CD4-positive, alpha-beta T cell treated with Interleukin-1 beta for 1 hour (primary cell): ENCODE data around the gene SYCN.

Experiments used
- DNase-seq, 2 donors: peaks; one replicate each; pipeline ENCODE4 v3.0.0-alpha.2; 2020 to 2022

Gene SYCN

DNA sequence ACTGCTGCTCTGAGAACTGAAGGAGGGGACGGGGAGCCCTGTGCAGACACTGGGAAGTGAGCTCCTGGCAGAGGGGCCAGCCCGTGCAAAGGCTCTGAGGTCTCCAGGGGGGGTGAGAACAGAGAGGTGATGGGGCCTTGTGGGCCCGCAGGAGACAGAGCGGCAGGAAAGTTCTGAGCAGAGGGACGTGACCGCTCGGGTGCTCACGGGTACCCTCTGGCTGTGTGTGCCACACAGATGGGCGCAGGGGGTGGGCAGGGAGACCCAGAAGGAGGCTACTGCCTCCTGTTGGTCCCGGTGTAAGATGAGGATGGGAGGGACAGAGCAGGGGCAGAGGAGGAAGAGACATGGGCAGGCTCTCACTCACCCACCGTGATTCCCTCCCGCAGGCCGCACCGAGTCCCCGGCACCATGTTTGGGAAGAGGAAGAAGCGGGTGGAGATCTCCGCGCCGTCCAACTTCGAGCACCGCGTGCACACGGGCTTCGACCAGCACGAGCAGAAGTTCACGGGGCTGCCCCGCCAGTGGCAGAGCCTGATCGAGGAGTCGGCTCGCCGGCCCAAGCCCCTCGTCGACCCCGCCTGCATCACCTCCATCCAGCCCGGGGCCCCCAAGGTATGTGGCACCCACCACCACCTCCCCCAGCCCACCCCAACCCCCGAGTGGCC, 34.8 kb downstream of the SYCN start:
- DNase-seq: no peak

DNA sequence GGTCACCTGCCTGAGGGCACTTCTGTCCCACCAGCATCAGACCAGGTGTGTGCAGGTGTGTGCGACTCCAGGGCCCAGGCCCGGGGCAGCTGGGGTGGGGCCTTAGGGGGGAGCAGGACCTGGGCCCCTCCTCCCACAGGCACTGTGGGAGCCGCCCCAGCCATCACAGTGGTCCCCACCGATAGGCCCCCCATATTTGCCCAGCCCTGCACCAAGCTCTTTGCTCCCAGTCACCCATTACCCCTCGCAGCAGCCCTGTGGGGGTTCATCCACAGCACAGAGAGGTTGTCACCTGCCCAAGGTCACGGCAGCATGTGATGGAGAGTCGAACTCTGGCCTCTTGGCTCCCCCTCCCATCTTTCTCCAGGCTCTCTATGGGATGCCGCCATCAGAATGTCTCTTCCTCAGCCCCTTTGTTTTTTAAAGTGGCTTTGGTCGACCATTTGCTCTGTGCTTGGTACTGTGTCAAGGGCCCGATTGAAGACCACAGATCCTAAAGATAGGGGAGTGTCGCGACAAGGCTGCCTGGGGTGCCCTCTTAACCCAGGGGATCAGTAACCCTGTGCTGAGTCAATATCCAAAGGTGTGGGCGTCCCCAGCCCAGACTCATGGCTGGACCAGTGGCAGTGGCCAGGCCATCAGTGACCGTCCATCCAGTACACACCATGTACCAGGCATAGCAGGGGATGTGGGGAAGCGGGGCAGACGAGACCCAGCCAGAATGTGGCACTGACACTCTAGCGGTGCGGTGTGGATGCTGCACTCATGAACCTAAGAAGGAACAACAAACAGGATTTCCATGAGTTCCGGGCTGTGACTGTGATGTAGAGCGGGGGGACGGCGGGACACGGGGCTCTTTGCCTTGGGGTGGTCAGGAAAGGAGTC, 35.6 kb downstream of the SYCN start:
- no peak for DNase-seq

DNA sequence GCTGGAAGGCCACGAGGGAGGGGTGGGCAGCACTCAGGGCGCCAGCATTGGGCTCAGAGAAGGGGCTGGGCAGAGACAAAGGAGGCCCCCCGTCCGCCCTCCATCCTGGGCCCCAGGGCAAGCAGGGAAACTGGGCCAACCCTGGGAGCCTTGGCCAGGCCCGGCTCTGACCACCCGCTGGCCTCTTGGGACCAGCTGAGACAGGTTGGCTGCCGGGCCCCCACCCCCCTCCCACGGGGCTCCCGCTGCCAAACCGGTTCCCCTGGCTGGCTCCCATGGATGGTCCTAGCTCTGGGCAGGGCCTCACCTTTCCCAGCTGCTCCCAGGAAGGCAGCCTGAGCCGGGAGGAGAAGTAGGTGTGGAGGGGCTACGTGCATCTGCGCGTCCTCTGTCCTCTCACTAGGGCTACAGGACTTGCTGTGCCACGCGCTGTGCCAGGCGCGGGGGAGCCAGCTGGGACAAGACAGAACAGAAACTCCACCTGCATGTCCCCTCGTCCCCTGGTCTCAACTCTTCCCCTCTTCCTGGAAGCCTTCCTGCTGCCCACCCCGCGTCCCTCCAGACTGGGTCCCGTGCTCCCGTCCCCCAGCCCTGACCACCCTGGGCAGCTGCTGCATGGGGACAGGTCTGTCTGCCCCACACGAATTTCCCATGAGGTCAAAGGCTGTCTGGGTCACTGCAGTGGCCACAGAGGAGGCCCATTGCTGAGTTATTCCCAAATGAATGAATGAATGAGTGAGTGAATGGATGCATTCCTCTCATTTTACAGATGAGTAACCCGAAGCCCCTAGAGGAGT, 36.4 kb downstream of the SYCN start:
- DNase-seq: no peak

GRCh38 chr19:39166571-39167391, 37.3 kb downstream of the SYCN start:
- DNase-seq: no peak

GRCh38 chr19:39165857-39166256, 38.2 kb downstream of the SYCN start:
- no peak for DNase-seq

- DNase-seq: no peak
Observed at GRCh38 chr19:39164289-39164688, 39.8 kb downstream of the SYCN start.

DNA sequence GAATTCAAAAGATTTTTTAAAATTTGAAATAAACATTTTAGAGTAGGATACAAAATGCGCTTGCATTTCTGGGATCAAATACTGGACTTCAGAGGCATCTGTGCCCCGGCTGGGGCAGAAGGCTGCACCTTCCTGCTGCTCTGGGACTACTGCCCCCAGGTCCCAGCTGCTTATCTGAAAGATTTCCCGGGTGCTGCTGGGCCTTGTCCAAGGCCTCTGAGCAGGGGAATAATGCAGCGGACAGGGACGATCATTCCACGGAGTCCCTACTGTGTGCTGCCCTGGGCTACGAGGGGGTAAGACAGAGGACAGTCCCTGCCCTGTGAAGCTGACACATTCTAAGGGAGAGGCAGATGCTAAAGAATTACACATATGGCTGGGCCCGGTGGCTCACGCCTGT, 40.4 kb downstream of the SYCN start:
- no peak for DNase-seq

DNA sequence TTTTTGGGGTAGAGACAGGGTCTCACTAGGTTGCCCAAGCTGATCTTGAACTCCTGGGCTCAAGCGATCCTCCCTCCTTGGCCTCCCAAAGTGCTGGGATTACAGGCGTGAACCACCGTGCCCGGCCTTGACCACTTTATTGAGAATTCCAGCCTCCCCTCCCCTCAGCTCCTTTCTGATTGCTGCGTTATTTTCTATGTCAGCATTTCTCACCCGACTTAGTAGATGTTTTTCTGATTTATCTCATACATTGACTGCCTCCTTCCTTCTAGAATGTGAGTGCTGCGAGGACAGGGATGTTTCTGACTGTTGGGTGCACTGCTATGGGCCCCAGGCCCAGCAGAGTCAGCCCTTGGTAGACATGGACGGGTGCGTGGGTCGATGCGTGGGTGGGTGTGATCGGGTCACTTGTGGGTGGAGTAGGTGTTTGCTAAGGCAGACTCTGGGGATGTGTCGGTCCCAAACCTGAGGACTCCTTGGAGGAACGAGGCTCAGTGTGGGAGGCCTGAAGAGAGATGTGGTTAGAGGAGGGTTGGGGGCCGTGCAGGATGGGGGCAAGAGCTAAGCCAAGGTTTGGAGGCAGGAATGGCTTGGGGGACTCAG, 41.5 kb downstream of the SYCN start:
- no peak for DNase-seq

DNA sequence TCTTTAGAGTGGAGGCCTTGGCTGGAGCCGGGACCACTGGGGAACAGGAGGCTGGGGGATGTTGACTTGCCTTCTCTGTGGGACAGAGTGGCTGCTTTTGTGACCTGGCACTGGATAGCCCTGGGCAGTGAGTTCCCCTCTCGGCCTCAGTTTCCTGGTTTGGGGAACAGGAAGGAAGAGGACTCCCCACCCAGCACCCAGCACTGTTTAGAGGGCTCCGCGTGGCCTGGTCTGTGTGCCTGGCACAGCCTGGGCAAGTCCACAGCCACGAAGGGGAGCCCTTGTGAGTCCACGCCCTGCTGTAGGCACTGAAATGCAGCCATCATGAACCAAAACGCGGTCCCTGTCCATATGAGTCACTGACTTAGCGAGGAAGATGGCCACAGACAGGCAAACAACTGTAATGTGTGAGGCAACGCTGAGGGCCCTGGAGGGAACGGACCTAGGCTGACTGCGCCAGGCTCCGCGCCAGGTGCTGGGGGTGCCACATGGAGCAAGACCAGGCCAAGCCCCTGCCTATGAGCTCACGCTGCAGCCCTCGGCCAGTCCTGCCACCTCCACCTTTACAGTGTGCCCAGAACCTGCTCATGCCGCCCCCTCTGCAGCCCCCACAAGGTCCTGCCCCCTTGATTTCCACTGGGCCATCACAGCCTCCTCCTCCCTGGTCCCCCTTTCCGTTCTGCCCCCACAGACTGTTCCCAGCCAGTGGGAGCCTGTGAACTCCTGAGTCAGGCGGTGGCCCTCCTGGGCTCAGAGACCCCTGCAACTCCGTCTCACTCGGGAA, 43.0 kb downstream of the SYCN start:
- DNase-seq: no peak

- DNase-seq: no peak
Observed at GRCh38 chr19:39160523-39160861, 43.6 kb downstream of the SYCN start.

GRCh38 chr19:39158646-39159260, 45.3 kb downstream of the SYCN start:
- no peak for DNase-seq

GRCh38 chr19:39157997-39158389, 46.1 kb downstream of the SYCN start:
- DNase-seq: no peak

DNA sequence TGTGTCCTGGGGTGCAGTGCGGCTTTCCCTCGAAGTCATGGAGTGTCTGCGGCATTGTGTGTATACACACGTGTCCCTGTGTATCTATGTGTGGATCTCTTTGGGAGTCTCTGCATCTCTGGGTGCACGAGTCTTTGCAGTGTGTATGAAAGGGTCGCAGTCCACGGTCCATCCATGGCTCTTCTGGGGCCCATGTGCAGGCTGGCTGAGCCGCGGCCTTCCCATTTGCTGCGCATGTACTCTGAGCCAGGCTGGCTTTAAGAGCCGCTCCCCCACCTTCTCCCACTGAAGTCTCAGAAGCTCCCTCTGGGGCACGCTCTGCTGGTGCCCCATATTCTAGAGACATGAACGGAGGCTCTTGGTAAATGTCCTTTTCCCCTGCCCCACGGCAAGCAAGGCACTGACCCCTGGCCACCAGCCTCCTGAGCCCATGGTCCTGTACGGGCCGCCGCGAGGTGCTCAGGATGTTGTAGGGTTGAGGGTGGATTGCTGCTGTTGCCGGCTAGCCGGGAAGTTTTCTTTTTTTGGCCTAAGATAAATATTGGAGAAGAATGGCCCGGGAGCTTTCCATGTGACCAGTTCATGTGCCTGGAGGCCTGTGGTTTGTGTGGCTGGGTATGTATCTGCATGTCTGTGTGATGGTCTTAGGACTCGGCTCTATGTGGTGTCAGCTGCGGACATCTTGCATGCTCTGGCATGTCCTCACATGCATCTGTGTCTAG, 46.6 kb downstream of the SYCN start:
- DNase-seq: no peak

DNA sequence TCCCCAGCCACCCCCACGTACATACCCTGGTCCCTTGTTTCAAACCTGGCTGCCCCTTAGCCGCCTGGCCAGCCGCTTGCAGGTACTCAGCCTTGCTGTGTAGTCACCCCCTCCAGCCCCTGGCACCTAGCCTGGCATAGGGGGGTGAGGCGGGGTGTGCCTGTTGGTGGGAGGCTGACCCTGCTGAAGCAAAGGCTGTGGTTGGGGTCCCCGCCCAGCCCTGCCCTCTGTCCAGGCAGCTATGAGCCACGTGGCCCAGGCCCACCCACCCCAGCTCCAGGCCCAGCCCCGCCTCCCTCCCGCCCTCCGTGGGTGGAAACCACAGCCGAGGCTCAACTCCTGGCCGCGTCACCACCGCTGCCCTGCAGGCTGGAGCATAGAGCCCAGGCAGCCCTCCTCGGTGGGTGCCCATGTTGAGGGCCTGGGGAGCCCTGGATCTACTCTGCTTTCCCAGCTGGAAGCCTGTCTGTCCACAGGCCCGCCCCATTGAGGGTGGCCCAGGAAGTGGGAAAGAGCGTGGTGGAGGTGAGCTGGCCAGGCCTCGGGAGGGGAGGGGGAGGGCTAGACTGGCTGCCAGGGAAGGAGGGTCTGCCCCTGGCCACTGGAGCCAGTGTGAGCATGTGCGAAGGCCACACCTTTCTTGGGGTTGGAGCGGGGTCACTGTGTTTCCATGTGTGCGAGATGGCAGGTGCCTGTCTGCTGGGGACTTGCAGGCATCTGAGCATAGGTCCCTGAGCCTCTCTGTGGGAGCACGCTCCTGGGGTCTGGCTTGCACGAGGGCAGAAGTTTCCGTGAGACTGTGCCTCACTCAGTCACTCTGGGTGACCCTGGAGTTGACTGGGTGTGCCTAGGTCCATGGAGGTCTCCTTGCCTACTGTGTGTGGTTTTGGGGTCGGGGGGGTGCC, 47.5 kb downstream of the SYCN start:
- no peak for DNase-seq

DNA sequence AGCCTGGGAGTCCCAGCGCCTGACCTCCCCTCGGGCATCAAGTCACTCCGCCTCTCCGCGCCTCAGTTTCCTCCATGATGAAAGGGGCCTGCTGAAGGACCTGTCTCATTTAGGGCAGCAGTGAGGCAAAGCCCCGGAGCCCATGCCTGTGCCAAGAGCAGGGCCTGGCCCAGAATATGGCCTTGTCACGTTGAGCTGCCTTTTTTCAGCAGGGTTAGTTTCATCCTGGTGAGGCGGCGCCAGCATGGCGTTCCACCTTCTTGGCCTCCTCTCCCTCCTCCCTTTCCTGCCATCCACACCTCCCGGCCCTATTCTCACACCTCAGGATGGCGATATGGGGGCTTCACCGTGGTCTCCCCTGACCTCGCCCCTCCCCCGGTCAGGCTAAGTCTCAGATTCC, 48.3 kb downstream of the SYCN start:
- DNase-seq: no peak

DNA sequence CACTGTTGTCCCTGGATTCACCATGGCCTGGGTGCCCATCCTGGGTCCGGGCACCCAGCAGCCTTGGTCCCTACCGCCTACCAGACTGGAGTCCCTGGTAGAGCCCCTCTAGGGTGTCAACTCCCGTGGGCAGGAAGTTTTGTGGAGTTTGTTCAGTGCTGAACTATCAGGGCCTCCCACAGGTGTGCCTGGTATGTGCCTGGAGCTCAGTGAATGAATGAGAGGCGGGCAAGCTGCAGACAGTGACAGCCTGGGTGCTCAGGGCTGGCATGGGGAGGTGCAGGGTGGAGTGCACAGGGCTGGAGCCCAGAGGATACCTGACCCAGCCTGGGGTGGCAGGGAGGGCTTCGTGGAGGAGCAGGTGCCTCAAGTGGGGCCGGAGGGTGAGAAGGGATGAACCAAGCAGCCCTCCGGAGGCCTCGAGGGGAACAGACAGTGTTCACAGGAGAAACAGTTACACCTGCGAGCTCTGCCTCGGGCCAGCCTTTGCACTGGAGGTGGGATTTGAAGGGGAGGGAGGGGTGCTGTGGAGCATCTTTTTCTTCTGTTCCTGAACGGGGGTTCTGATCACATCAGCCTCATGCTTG, 48.9 kb downstream of the SYCN start:
- no peak for DNase-seq

- no peak for DNase-seq
Observed at GRCh38 chr19:39154629-39155100, 49.4 kb downstream of the SYCN start.

DNA sequence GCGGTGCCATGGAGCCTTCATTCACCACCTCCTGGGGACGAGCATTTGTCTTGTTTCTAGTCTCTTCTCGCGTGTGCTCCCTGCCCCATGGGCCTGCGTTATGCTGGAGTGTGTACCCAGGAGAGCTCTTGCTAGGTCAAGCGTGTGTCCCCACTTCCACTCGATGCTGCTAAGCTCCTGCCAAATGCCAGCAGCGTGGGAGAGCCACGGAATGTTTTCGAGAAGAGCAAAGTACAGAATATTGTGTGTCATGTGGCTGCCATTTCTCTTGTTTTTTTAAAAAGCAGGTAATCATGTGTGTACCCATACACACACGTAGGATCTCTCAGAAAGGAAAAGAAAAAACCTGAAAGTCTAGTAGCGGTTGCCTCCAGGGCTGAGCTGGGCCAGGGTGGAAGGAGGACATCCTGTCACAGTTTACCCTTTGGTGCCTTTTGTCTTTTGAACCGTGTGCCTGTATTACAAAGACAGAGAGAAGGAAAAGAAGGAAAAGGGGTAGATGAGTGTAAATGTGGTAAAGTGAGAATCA, 49.9 kb downstream of the SYCN start:
- no peak for DNase-seq
